Right lobe of liver (tissue), 4 donors: ENCODE data around the gene FAM135A.

Source experiments
- POLR2A ChIP-seq: fragments of 450-650 bp; IDR thresholded peaks from one replicate; pipeline ENCODE4 v1.6.1; 2017; ENCODE audit warnings: antibody characterized with exemption, mild to moderate bottlenecking
- TF ChIP-seq, protein P1 (sequence below), 4 donors: fragments of 200-600 bp in 3 of 4; fragments of 450-650 bp in 1 of 4; IDR thresholded peaks; one replicate each; pipeline versions ENCODE4 v1.5.1 to v1.8.0; 2016 to 2022; ENCODE audit warnings: antibody characterized with exemption in 4 of 4, mild to moderate bottlenecking in 2 of 4
- donor health status: DM: no; HTN: no; CAD: no.
- donor health status: DM: no; HTN: no; CAD: no.
- donor health status: DM: no; HTN: yes; CAD: no.

DNA sequence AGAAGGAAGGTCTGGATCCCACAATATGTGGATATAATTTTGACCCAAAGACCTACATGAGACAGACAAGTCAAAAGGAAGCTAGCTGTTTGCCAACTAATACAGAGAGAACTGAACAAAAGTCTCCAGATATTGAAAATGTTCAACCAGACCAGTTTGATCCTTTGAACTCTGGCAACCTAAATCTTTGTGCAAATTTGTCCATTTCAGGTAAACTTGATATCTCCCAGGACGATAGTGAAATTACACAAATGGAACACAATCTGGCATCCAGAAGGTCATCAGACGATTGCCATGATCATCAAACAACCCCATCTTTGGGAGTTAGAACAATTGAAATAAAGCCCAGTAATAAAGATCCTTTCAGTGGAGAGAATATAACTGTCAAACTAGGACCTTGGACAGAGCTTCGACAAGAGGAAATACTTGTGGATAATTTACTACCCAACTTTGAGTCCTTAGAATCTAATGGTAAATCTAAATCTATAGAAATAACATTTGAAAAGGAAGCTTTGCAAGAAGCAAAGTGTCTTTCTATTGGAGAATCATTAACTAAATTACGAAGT lies 111.5 kb downstream of the FAM135A start:
- TF ChIP-seq, protein P1, sequence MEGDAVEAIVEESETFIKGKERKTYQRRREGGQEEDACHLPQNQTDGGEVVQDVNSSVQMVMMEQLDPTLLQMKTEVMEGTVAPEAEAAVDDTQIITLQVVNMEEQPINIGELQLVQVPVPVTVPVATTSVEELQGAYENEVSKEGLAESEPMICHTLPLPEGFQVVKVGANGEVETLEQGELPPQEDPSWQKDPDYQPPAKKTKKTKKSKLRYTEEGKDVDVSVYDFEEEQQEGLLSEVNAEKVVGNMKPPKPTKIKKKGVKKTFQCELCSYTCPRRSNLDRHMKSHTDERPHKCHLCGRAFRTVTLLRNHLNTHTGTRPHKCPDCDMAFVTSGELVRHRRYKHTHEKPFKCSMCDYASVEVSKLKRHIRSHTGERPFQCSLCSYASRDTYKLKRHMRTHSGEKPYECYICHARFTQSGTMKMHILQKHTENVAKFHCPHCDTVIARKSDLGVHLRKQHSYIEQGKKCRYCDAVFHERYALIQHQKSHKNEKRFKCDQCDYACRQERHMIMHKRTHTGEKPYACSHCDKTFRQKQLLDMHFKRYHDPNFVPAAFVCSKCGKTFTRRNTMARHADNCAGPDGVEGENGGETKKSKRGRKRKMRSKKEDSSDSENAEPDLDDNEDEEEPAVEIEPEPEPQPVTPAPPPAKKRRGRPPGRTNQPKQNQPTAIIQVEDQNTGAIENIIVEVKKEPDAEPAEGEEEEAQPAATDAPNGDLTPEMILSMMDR (IDR thresholded peaks at IDR 0.05) = no peak
- no peak for TF ChIP-seq POLR2A
